ENCODE results near the gene TTC23.

GRCh38 chr15:99106417-99107220, 142.8 kb downstream of the TTC23 start:
- TF ChIP-seq, protein P1, sequence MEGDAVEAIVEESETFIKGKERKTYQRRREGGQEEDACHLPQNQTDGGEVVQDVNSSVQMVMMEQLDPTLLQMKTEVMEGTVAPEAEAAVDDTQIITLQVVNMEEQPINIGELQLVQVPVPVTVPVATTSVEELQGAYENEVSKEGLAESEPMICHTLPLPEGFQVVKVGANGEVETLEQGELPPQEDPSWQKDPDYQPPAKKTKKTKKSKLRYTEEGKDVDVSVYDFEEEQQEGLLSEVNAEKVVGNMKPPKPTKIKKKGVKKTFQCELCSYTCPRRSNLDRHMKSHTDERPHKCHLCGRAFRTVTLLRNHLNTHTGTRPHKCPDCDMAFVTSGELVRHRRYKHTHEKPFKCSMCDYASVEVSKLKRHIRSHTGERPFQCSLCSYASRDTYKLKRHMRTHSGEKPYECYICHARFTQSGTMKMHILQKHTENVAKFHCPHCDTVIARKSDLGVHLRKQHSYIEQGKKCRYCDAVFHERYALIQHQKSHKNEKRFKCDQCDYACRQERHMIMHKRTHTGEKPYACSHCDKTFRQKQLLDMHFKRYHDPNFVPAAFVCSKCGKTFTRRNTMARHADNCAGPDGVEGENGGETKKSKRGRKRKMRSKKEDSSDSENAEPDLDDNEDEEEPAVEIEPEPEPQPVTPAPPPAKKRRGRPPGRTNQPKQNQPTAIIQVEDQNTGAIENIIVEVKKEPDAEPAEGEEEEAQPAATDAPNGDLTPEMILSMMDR (IDR thresholded peaks at IDR 0.05; ENCODE audit: low read length) = no peak
- no peak for TF ChIP-seq EZH2phosphoT487 (IDR thresholded peaks at IDR 0.05; ENCODE audit: low read length)

All from MM.1S (cell line).